ENCODE data around the gene TREH.
"Not testable (repeated sequence)": the region's sequence is repeated elsewhere in the genome, so short reads cannot be mapped to it uniquely, and the experiment has no call there.

TREH gene, protein sequence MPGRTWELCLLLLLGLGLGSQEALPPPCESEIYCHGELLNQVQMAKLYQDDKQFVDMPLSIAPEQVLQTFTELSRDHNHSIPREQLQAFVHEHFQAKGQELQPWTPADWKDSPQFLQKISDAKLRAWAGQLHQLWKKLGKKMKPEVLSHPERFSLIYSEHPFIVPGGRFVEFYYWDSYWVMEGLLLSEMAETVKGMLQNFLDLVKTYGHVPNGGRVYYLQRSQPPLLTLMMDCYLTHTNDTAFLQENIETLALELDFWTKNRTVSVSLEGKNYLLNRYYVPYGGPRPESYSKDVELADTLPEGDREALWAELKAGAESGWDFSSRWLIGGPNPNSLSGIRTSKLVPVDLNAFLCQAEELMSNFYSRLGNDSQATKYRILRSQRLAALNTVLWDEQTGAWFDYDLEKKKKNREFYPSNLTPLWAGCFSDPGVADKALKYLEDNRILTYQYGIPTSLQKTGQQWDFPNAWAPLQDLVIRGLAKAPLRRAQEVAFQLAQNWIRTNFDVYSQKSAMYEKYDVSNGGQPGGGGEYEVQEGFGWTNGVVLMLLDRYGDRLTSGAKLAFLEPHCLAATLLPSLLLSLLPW

GRCh38 chr11:118679483-118679882 is at the start of gene TREH:
TSS of gene TREH (minus strand) at chr11:118679650. CDS start at chr11:118679627, 23 bp downstream.
- DNase-seq: no peak

GRCh38 chr11:118728112-118728511 is 48.7 kb upstream of the TREH start:
- not testable (repeated sequence) for DNase-seq

DNA sequence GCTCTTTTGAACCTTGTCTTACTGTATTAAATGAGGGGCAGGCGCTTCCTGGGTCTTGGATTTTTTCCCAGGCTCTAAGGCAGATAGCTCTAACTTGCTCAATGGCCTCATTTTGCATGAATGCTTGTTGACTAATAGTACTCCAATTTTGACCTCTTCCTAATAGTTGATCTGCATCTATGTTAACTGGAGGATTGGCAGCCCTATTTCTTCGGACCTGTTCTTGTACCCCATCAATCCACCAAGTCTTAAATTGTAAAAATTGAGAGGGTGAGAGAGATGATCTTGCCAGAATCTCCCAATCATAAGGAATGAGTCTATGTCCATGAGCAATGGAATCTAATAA is 48.2 kb upstream of the TREH start:
- not testable (repeated sequence) for DNase-seq

DNA sequence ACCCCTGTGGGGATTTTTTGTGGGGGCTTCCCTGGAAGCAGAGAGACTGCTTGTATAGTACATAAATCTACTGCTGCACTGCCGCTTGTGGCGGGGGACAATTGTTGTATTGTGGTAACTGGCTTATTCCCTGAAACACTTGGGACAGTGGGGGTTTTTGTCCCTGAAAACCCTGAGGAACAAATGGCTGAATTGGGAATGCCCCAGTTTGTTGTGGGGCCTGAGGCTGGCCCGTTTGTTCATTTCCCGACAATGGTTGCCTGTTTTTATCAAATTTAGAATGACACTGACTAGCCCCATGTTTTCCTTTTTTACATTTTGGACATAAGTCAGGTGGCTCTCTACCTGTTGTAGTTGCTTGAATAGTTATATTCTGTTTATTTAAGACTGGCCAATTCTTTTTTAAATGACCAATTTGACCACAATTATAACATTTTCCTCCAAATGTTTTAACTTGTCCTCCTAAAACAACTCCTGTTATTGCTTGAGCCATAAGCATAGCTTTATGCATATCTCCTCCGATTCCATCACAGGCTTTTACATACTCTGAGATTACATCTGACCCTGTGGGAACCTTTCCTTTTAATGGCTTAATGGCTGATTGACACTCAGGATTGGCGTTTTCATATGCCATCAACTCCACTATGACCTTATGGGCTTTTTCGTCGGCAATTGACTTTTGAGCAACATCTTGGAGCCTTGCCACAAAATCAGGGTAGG is 47.7 kb upstream of the TREH start:
- not testable (repeated sequence) for DNase-seq

GRCh38 chr11:118721478-118722015 is 42.1 kb upstream of the TREH start:
- not testable (repeated sequence) for DNase-seq

GRCh38 chr11:118720740-118721139 is 41.3 kb upstream of the TREH start:
- not testable (repeated sequence) for DNase-seq

- not testable (repeated sequence) for DNase-seq
These were observed 40.6 kb upstream of the TREH start for GRCh38 chr11:118720078-118720477.

DNA sequence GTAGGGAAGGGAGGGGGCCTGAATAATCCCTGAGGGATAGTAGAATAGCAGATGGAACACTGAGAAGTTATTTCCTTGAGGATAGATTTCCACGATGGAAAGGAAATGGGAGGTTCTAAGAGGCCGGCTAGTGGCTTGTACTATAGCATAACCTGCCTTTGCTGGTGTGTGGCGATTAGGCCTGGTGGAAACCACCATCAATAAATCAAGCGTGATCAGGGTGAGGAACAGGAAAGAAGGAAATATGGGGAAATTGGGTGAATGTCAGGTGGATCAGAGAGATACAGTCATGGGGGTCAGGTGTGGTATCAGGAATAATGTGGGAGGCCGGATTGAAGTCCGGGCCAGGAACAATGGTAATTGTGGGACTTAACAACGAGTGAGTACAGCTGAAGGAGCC is 39.1 kb upstream of the TREH start:
- DNase-seq: not testable (repeated sequence)

DNA sequence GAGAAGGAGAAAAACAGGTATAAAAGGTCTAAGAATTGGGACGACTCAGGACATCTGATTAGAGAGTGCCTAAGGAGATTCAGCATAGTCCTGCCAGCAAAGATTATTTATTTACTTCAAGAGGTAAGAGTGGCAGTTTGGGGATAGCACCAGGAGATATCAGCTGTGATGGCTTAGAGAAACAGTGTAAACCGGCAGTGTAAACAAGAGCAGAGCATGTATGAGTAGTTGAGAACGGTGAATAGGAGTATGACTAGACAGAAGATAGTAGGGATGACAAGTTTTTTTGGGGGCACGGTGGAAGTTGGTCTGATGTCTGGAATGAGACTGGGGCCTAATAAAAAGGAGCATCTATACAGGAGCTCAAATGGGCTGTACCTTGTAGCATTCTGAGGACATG is 38.3 kb upstream of the TREH start:
- DNase-seq: not testable (repeated sequence)

DNA sequence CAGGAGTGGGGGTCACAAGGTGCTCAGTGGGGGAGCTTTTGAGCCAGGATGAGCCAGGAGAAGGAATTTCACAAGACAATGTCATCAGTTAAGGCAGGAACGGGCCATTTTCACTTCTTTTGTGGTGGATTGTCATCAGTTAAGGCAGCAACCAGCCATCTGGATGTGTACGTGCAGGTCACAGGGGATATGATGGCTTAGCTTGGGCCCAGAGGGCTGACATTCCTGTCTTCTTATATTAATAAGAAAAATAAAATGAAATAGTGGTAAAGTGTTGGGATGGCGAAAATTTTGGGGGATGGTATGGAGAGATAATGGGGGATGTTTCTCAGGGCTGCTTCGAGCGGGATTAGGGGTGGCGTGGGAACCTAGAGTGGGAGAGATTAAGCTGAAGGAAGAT is 37.8 kb upstream of the TREH start:
- not testable (repeated sequence) for DNase-seq

DNA sequence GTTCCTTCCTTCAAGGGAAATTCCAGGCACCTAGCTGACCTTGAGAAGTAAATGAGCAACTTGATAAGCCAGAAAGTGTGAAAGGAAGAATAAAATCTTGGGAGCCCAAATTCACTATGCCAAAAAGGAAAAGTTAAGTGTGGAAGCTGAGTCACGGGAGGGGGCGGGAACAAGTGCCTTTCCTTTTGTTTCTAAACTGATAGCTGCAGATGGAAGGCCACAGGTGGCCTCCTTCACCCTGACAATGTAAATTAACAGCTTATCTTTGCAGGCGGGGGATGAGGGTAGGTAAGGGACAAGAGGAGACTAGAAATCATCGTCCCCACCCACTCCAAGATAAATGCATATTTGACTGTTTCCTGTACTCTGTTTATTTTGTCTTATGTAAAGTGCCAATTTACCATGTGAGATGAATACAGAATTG is 36.4 kb upstream of the TREH start:
- DNase-seq: no peak

- no peak for DNase-seq
These were observed 35.9 kb upstream of the TREH start for GRCh38 chr11:118715245-118715831.

- DNase-seq: no peak
These were observed 35.4 kb upstream of the TREH start for GRCh38 chr11:118714816-118715215.

- DNase-seq: not testable (repeated sequence)
These were observed 35.0 kb upstream of the TREH start for GRCh38 chr11:118714416-118714815.

GRCh38 chr11:118708296-118708695 is 28.8 kb upstream of the TREH start:
- DNase-seq: no peak

DNA sequence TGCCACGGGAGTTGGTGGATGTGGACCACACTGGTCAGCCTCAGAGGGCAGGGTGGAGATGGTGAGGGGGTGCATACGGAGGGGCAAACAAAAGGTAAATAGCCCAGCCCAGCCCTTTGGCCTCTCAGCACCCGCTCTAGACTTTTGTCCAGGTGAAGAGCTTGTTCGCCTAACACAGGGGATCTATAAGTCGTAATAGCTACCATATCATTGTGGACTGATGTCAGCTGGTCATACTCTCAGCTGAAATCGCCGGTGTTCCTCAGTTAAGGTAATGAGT is 27.0 kb upstream of the TREH start:
- DNase-seq: no peak

DNA sequence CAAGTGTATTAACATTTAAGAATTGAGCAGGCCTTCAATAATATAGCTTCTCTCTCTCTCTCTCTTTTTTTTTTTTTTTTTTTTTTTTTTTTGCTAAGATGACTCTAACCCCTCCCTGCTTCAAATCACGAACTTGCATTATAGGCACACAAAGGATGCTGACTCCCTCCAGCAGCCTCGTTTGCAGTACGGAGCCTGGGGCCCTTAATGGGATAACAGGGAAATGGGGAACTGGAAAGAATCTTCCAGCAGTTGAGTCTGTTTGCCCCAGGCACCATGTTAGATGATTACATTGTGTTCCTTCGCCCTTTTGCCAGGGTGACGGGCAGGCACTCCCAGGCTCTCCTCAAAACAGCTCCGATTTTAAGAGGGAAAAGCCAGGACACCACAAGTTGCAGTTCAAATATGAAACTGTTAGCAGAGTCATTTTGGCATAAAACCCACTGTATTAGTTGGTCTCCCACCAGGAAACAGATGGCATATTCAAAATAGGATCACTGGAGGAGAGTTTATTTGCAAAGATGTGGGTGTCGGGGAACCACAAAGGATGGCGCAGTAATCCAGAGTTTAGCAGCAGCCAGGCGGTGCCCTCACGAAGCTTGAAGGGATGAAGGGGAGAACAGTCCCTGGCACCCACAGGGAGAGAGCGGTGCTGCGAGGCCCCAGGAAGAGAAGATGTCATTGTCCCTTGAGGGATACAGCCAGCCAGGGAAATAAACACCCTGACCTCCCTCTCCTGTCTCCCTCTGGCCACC is 26.5 kb upstream of the TREH start:
- DNase-seq: no peak

- no peak for DNase-seq
These were observed 25.8 kb upstream of the TREH start for GRCh38 chr11:118705111-118705741.

GRCh38 chr11:118703563-118704106 is 24.2 kb upstream of the TREH start:
- no peak for DNase-seq

- no peak for DNase-seq
These were observed 20.2 kb upstream of the TREH start for GRCh38 chr11:118699506-118700220.

DNA sequence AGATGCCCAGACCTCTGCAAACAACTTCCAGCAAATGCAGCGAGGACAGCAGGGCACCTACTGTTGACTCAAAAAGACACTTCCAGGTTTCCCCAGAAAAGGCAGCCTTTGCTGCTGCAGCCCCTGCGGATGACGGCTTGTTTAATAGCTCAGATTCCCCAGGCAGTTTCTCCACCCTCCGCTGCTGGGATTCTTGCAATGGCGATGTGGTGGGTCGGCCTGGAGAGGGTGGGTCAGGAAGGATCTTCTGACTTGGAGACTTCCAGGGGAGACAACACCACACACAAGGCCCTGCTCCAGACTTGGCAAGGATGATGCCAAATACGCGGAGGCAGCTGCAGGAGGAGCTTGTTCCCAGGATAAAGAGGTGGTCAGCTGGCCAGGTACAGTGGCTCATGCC is 17.9 kb upstream of the TREH start:
- no peak for DNase-seq
